Prostate gland (tissue), 2 donors: Measurements from ENCODE around the gene TPSB2. TPM values are rescaled to one million over a fixed set of nuclear protein-coding genes. Genes with fewer than 3 reads are reported as not detected.

Experiments used
- DNase-seq: peaks from one replicate; pipeline ENCODE4 v3.0.0-alpha.2; 2019; ENCODE audit warnings: low spot score
- H3K27ac ChIP-seq, 2 donors: fragments of 200-600 bp; sonication (generic); 2 replicates each; pipeline ENCODE4 v1.5.1; 2017 to 2019
- H3K27me3 ChIP-seq: fragments of 200-600 bp; sonication (generic); replicated peaks from 2 replicates; pipeline ENCODE4 v1.5.1; 2019; ENCODE audit not compliant: insufficient read depth
- H3K36me3 ChIP-seq, 2 donors: fragments of 200-600 bp; sonication (generic); 1 replicate in 1 of 2; 2 replicates in 1 of 2; pipeline versions ENCODE4 v1.5.1 to v1.8.1; 2017 to 2019
- H3K4me1 ChIP-seq: fragments of 200-600 bp; sonication (generic); replicated peaks from 2 replicates; pipeline ENCODE4 v1.5.1; 2019
- H3K4me3 ChIP-seq, 2 donors: fragments of 200-600 bp; sonication (generic); 2 replicates each; pipeline ENCODE4 v1.5.1; 2017 to 2019
- H3K9me3 ChIP-seq: fragments of 200-600 bp; sonication (generic); 2 replicates; pipeline ENCODE4 v1.5.1; 2017
- POLR2A ChIP-seq: fragments of 450-650 bp; IDR thresholded peaks from one replicate; pipeline ENCODE4 v1.6.1; 2016; ENCODE audit warnings: antibody characterized with exemption, mild to moderate bottlenecking
- POLR2AphosphoS5 ChIP-seq: sonication (generic); formaldehyde crosslinking; IDR thresholded peaks from one replicate; pipeline ENCODE4 v1.6.1; 2017; ENCODE audit warnings: antibody characterized with exemption
- WGBS: methylation state at CpG from one replicate; pipeline ENCODE4 v1.1.5; 2018; 5-methylcytosine and 5-hydroxymethylcytosine counted together
- intact Hi-C: fragments of 100-400 bp; cut with DNase I; formaldehyde crosslinking; loops from one replicate; pipeline ENCODE4 v1.14.2; 2022
- total RNA-seq, 2 donors: library from RNA; depleted of rRNA; stranded (reverse); fragments of >200 nt; gene quantifications; one replicate each; pipeline ENCODE4 v1.1.0, GENCODE V29; 2016
- TF ChIP-seq, protein P1 (sequence below), 4 experiments: fragments of 200-600 bp in 2 of 4; fragments of 450-650 bp in 2 of 4; sonication (generic) in 2 of 4; IDR thresholded peaks; 1 replicate in 3 of 4; 2 replicates in 1 of 4; pipeline ENCODE4 v1.5.1; 2016 to 2019; ENCODE audit warnings: antibody characterized with exemption in 4 of 4, mild to moderate bottlenecking in 2 of 4, moderate library complexity in 2 of 4

The TPSB2 gene
- total RNA-seq, 2 donors from 2014 or later: 31.8 to 78.7 TPM

DNA sequence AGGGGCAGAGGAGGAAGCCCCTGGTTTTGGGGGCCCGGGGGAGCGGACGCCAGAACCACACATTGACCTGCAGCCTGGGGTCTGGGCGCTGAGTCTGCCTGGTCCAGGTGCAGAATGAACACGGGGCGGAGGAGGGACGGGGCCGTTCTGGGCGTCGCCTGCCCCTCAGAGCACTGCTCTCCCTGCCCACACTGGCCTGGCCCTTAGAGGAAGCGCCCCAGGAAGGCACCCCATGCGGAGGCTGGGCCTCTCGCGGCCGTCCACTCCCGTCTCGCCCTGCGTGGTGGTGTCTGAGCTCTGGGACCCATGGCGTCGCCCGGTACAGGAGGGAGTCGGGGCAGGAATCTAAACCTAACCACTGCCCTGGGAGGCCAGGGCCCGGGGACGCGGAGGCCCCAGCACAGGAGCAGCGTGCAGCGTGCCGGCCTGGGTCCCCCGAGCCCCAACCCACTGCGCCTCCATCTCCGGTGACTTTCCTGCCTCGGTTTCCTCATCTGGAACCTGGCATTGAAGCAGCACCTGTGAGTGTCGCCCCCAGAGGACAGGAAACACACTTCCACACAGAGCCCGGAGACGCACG lies 30.2 kb upstream of the TPSB2 start:
- no peaks in the 10 kb centered on the region for H3K9me3 ChIP-seq
- 73% methylated on average over 34 of the region's 36 CpGs for WGBS
- no peaks in the 10 kb centered on the region for H3K36me3 ChIP-seq
- H3K4me1 ChIP-seq: no peaks in the 10 kb centered on the region
- intact Hi-C loops: no loop called here
- no peak overlapping the region for H3K27ac ChIP-seq
- no peak overlapping the region for H3K4me3 ChIP-seq
- TF ChIP-seq POLR2AphosphoS5: no peak
- no peak for TF ChIP-seq POLR2A
- TF ChIP-seq, protein P1, sequence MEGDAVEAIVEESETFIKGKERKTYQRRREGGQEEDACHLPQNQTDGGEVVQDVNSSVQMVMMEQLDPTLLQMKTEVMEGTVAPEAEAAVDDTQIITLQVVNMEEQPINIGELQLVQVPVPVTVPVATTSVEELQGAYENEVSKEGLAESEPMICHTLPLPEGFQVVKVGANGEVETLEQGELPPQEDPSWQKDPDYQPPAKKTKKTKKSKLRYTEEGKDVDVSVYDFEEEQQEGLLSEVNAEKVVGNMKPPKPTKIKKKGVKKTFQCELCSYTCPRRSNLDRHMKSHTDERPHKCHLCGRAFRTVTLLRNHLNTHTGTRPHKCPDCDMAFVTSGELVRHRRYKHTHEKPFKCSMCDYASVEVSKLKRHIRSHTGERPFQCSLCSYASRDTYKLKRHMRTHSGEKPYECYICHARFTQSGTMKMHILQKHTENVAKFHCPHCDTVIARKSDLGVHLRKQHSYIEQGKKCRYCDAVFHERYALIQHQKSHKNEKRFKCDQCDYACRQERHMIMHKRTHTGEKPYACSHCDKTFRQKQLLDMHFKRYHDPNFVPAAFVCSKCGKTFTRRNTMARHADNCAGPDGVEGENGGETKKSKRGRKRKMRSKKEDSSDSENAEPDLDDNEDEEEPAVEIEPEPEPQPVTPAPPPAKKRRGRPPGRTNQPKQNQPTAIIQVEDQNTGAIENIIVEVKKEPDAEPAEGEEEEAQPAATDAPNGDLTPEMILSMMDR (IDR thresholded peaks at IDR 0.05): no peak
- no peak for DNase-seq
- peaks cover 21% of the 10 kb centered on the region for H3K27me3 ChIP-seq

DNA sequence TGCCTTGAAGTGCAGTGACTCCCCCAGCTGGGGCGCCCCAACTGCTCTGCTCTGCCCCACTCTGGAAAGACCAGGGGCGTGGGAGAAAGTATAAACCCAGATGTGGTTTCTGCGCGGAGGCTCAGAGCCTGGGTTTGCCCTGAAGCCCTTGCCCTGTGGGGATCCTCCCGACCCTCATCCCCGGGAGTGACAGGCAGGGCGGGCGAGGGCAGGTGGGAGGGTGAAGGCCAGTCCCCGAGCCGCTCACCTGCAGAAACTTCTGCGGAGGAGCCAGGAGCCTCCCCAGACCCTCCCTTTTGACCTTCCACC lies 29.7 kb upstream of the TPSB2 start:
- no peak for DNase-seq
- H3K4me1 ChIP-seq: no peaks in the 10 kb centered on the region
- no peak overlapping the region for H3K4me3 ChIP-seq
- no peaks in the 10 kb centered on the region for H3K36me3 ChIP-seq
- intact Hi-C loops: no loop called here
- peaks cover 21% of the 10 kb centered on the region for H3K27me3 ChIP-seq
- TF ChIP-seq POLR2AphosphoS5 (no peak), POLR2A (no peak)
- TF ChIP-seq, protein P1 (IDR thresholded peaks at IDR 0.05): no peak
- 38% methylated on average over 11 of the region's 11 CpGs for WGBS
- no peaks in the 10 kb centered on the region for H3K9me3 ChIP-seq
- no peak overlapping the region for H3K27ac ChIP-seq

DNA sequence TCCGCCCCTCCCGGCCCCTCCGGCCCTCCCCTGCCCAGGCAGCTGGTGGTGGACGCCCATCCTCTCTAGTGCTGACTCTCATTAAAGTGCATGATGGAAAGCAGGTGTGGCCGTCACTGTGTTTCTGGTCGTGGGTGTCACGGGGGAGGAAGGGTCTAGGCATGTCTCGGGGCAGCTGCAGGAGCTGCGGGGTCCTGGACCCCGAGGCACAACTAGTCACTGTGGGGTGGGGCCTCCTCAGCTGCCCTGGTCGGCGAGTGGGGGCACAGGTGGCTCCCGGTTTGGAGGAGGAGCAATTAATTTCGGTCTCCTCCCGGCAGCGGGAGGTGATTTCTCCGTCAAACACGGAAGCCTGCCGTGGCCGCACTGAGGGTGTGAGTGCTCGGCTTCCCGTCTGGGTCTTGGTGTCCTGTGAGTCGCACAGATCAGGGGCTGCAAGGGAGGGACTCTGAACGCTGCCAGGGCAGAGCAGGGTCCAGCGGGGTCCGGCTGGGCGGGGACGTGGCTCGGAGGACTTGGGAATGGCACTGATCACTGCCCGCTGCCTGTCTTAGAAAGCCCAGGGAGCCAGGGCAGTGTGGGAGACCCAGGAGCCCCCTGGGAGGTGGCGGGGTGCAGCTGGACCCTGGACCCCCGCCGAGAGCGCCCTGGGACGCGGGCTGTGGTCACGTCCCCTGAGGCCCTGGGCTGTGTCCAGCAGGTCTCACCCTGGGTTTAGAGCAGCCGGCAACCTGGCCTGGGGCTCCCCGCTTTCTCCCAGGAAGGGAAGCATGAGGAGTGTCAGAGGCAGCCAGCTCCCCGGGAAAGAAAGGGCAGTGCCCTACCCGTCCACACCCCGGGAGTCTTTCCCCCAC lies 29.1 kb upstream of the TPSB2 start:
- WGBS: 16% methylated on average over 22 of the region's 42 CpGs
- intact Hi-C loops: no loop called here
- no peak for DNase-seq

DNA sequence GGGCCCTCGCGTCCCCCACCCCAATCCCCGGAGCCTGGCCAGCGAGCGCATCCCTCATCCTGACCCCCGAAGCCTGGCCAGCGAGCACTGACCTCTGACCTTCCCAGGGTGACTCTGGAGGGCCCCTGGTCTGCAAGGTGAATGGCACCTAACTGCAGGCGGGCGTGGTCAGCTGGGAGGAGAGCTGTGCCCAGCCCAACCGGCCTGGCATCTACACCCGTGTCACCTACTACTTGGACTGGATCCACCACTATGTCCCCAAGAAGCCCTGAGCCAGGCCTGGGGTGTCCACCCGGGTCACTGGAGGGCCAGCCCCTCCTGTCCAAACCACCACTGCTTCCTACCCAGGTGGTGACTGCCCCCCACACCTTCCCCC lies 28.2 kb upstream of the TPSB2 start:
- no peaks in the 10 kb centered on the region for H3K36me3 ChIP-seq
- intact Hi-C loops: no loop called here
- TF ChIP-seq POLR2AphosphoS5 (no peak), POLR2A (no peak)
- TF ChIP-seq, protein P1 (IDR thresholded peaks at IDR 0.05): no peak
- DNase-seq: no peak
- 65% methylated on average over 12 of the region's 12 CpGs for WGBS
- H3K27me3 ChIP-seq: peaks cover 21% of the 10 kb centered on the region
- H3K4me1 ChIP-seq: no peaks in the 10 kb centered on the region
- no peak overlapping the region for H3K27ac ChIP-seq
- no peak overlapping the region for H3K4me3 ChIP-seq
- H3K9me3 ChIP-seq: no peaks in the 10 kb centered on the region

More for the DNA sequence above, 29.1 kb upstream of the TPSB2 start:
- Histone ChIP-seq H3K36me3 (no peaks in the 10 kb centered on the region), H3K27me3 (peaks cover 21% of the 10 kb centered on the region), H3K4me1 (no peaks in the 10 kb centered on the region), H3K9me3 (no peaks in the 10 kb centered on the region), H3K4me3 (no peak overlapping the region), H3K27ac (no peak overlapping the region)
- TF ChIP-seq, protein P1 (IDR thresholded peaks at IDR 0.05): no peak
- TF ChIP-seq POLR2AphosphoS5: no peak
- no peak for TF ChIP-seq POLR2A
